BLaER1 (cell line): ENCODE results near the gene USH1C.

Experiments used
- H3K27ac ChIP-seq: shearing (Covaris generic); formaldehyde crosslinking; 2 replicates; pipeline ENCODE4 v1.8.1; 2022
- H3K27me3 ChIP-seq: shearing (Covaris generic); formaldehyde crosslinking; 2 replicates; pipeline ENCODE4 v1.8.1; 2022
- H3K36me3 ChIP-seq: shearing (Covaris generic); formaldehyde crosslinking; 2 replicates; pipeline ENCODE4 v1.8.1; 2022
- H3K4me1 ChIP-seq: shearing (Covaris generic); formaldehyde crosslinking; 2 replicates; pipeline ENCODE4 v1.8.1; 2022
- H3K4me2 ChIP-seq: shearing (Covaris generic); formaldehyde crosslinking; 2 replicates; pipeline ENCODE4 v1.8.1; 2022
- H3K4me3 ChIP-seq: shearing (Covaris generic); formaldehyde crosslinking; 2 replicates; pipeline ENCODE4 v1.8.1; 2022
- H3K9ac ChIP-seq: shearing (Covaris generic); formaldehyde crosslinking; 2 replicates; pipeline ENCODE4 v1.8.1; 2022
- H3K9me3 ChIP-seq: shearing (Covaris generic); formaldehyde crosslinking; 2 replicates; pipeline ENCODE4 v1.8.1; 2022
- H4K20me1 ChIP-seq: shearing (Covaris generic); formaldehyde crosslinking; 2 replicates; pipeline ENCODE4 v1.8.1; 2022
- Cebpa-rat ChIP-seq: shearing (Covaris generic); IDR thresholded peaks from 2 replicates; pipeline ENCODE4 v1.8.1; 2022

Gene USH1C

DNA sequence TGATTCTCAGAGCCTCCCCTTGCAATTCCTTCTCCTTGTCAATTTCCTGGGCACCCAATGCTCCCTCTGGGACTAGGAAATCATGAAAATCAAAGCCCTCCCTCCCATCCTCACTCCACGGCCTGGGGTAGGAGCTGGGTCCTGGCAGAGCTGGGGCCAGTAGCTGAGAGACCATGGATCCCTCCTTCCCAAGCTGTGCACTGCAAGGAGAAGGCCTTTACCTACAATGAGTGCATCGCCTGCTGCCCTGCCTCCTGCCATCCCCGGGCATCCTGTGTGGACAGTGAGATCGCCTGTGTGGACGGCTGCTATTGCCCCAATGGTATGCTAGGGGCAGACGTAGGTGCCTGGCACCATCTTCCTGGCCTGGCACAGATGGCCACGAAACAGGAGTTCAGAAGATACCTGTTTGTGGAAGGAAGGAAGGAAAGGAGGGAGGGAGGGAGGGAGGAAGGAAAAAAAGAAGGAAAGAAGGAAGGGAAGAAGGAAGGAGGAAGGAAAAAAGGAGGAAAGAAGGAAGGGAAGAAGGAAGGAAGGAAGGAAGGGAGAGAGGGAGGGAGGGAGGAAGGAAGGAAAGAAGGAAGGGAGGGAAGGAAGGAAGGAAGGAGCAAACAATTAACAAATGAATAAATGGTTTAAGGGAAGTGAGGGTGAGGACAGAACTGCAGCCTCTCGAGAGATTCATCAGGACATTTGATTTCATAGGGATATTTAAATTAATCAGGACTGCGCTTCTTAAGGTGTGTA, 15.3 kb upstream of the USH1C start:
- TF ChIP-seq Cebpa-rat, result no peak
- Histone ChIP-seq H3K4me1 (peaks cover 6% of the 10 kb centered on the region), H3K4me3 (no peak overlapping the region), H3K27ac (no peak overlapping the region), H3K9ac (no peak overlapping the region), H3K4me2 (no peak overlapping the region), H3K27me3 (no peaks in the 10 kb centered on the region), H3K9me3 (no peaks in the 10 kb centered on the region), H3K36me3 (no peaks in the 10 kb centered on the region), H4K20me1 (no peaks in the 10 kb centered on the region)

DNA sequence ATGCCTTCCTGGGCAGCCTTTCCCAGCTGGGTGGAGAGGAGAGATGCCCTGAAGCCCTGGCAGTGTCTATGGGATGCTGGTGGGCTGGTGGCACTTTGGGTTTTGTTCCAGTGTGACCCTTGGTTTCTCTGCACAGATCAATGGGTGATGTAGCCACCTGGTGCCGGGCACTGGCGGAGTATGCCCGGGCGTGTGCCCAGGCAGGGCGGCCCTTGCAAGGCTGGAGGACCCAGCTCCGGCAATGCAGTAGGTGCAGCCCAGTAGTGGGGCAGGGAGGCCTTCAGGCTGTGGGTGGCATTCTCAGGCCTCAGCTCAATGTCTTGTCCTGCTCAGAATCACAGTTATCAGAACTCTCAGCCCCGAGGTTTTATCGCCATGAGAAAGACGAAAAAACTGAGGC, 14.7 kb upstream of the USH1C start:
- no peak for TF ChIP-seq Cebpa-rat
- Histone ChIP-seq H3K4me1 (peaks cover 6% of the 10 kb centered on the region), H3K4me3 (no peak overlapping the region), H3K9ac (no peak overlapping the region), H3K4me2 (no peak overlapping the region), H3K27ac (no peak overlapping the region), H3K27me3 (no peaks in the 10 kb centered on the region), H3K36me3 (no peaks in the 10 kb centered on the region), H4K20me1 (no peaks in the 10 kb centered on the region), H3K9me3 (no peaks in the 10 kb centered on the region)

DNA sequence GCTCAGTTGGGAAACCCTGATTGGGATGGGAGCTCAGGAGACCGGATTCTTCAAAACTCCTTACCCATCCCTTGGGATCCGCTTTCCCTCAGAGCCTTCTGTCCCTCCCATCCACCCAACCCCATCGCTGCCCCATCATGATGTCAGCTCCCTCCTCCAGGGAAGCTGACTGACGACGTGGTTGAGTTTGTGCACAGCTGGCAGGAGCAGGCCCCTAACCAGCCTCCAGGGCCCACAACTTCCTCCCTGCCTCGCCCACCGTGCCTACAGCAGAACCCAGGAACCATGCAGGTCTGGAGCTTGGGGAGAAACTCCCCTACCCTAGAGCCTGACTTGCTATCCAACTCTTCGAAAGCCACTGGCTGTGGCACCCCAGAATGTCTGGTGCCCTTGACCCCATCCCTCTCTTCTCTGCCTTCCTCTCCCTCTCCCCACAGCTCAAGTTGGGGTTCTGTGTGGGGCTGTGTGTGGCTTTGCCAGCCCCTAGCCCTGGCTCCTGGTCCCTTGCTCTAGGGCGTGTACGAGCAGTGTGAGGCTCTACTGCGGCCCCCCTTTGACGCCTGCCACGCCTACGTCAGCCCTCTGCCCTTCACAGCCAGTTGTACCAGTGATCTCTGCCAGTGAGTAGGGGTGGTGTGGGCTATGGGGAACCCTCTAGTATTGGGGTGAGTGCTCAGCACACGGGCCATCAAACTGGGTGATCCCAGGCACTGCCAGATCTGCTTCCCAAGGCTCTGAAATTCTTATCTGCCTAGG, 14.0 kb upstream of the USH1C start:
- H4K20me1 ChIP-seq, result no peaks in the 10 kb centered on the region
- no peak overlapping the region for H3K4me3 ChIP-seq
- no peaks in the 10 kb centered on the region for H3K9me3 ChIP-seq
- H3K4me2 ChIP-seq, result peak overlapping the region; percentile 22; the same call in 1 of the 2 replicates
- H3K4me1 ChIP-seq, result peaks cover 6% of the 10 kb centered on the region
- no peaks in the 10 kb centered on the region for H3K27me3 ChIP-seq
- TF ChIP-seq Cebpa-rat, result no peak
- H3K36me3 ChIP-seq, result no peaks in the 10 kb centered on the region
- no peak overlapping the region for H3K9ac ChIP-seq
- no peak overlapping the region for H3K27ac ChIP-seq

DNA sequence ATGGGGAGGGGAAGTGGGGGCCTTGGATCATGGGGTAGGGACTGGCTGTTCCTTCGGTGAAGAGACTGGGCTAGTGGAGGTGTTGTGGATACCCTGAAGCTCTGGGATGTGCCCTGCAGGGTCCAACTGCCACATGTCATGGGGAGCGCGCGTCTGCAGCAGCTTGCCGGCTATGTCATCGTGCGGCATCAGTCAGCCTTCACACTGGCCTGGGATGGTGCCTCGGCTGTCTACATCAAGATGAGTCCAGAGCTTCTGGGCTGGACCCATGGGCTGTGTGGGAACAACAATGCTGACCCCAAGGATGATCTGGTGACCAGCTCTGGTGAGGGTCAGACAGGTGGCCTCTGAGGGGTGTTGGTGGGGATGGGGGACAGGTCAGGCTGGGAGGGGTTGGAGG, 12.8 kb upstream of the USH1C start:
- no peak for TF ChIP-seq Cebpa-rat
- Histone ChIP-seq H3K4me2 (no peak overlapping the region), H3K36me3 (no peaks in the 10 kb centered on the region), H3K4me1 (peaks cover 6% of the 10 kb centered on the region), H3K9me3 (no peaks in the 10 kb centered on the region), H4K20me1 (no peaks in the 10 kb centered on the region), H3K9ac (no peak overlapping the region), H3K27ac (no peak overlapping the region), H3K27me3 (no peaks in the 10 kb centered on the region), H3K4me3 (no peak overlapping the region)

DNA sequence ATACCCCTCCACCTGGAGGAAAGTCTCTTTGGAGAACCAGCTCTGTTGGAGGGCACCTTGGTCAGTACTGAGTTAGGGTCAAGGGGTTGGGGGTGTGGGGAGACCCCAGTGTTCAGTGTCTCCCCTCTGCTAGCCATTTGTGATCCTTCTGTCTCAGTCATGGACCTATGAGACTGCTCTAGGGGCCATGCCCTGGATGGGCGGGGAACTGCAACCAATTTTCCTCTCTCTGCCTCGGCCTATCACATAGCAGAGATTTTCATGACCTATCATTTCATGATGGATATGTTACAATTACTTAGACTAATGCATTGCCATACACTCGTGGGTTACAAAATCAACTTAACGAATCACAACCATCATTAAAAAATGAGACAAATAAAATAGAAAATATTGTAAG, 10.3 kb upstream of the USH1C start:
- Histone ChIP-seq H3K27me3 (no peaks in the 10 kb centered on the region), H3K4me1 (peaks cover 19% of the 10 kb centered on the region), H3K9me3 (no peaks in the 10 kb centered on the region), H3K4me3 (no peak overlapping the region), H4K20me1 (no peaks in the 10 kb centered on the region), H3K4me2 (no peak overlapping the region), H3K9ac (no peak overlapping the region), H3K27ac (no peak overlapping the region), H3K36me3 (no peaks in the 10 kb centered on the region)
- TF ChIP-seq Cebpa-rat, result no peak

DNA sequence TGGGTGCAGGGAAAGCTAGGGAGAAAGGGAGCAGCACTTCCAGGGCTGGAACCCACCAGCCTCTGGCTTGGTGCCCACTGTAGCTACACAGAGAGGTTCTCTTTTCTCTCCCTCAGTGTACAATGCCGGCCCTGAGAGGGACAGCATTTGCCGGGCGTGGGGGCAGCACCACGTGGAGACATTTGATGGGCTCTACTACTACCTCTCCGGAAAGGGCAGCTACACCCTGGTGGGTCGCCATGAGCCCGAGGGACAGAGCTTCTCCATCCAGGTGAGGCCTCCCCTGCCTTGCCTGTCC, 9.0 kb upstream of the USH1C start:
- Histone ChIP-seq H3K27me3 (no peaks in the 10 kb centered on the region), H3K4me1 (peaks cover 18% of the 10 kb centered on the region)

DNA sequence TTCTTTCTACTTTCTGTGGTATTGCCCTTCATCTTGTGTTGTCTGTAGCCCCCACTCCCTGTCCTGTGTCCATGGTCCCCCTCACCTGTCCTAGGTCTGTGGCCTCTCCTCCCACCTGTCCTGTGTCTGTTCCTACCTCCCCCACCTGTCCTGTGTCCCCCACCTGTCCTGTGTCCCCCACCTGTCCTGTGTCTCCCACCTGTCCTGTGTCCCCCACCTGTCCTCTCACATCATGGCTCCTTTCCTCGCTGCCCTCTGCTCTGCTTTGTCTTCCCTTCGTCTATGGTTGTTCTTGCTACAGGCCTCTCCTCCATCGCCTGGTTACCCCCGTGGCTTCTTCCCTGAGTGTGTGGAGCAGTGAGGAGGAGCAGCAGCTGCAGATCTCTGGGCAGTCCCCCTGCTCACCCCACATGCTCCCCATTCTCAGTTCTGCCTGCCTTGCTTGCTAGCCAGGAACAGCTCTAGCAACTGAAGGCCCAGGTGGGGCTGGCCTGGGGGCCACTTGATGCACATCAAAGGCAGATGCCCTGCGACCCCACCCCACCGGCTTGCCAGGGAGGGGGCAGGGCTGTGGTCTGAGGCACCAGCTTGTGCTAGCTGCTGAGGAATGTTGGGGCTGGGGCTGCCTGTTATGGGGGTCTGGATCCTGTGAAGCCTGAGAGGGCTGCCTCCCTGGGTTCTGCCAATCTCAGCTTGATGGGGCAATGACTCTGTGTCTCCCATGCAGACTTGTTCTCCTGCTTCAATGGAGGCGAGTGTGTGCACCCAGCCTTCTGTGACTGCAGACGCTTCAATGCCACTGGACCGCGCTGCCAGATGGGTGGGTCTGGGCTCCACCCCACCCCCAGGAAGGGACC, 8.4 kb upstream of the USH1C start:
- Histone ChIP-seq H3K4me3 (no peak overlapping the region), H3K9me3 (no peaks in the 10 kb centered on the region), H3K9ac (no peak overlapping the region), H3K27me3 (no peaks in the 10 kb centered on the region), H4K20me1 (no peaks in the 10 kb centered on the region), H3K4me2 (no peak overlapping the region), H3K4me1 (peaks cover 15% of the 10 kb centered on the region), H3K36me3 (no peaks in the 10 kb centered on the region), H3K27ac (no peak overlapping the region)
- TF ChIP-seq Cebpa-rat, result no peak

More for the DNA sequence above, 9.0 kb upstream of the USH1C start:
- H3K27ac ChIP-seq, result no peak overlapping the region
- no peak for TF ChIP-seq Cebpa-rat
- no peaks in the 10 kb centered on the region for H3K9me3 ChIP-seq
- no peak overlapping the region for H3K9ac ChIP-seq
- no peak overlapping the region for H3K4me3 ChIP-seq
- H3K4me2 ChIP-seq, result no peak overlapping the region
- H4K20me1 ChIP-seq, result no peaks in the 10 kb centered on the region
- H3K36me3 ChIP-seq, result no peaks in the 10 kb centered on the region

DNA sequence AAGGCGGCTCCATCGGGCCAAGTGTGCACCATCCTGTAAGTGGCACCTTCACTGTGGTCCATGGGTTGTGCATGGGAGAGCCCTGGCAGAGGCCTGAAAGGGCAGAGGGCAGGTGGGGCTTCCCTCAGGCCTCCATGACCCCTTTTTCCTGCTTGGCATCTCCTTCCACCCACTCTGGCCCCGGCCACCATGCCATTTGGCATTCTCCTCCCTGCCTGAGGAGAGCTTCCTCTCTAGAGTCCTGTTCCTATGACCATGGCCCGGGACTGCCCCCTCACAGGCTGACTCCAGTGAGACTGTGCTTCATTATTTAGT, 7.8 kb upstream of the USH1C start:
- no peak overlapping the region for H3K27ac ChIP-seq

DNA sequence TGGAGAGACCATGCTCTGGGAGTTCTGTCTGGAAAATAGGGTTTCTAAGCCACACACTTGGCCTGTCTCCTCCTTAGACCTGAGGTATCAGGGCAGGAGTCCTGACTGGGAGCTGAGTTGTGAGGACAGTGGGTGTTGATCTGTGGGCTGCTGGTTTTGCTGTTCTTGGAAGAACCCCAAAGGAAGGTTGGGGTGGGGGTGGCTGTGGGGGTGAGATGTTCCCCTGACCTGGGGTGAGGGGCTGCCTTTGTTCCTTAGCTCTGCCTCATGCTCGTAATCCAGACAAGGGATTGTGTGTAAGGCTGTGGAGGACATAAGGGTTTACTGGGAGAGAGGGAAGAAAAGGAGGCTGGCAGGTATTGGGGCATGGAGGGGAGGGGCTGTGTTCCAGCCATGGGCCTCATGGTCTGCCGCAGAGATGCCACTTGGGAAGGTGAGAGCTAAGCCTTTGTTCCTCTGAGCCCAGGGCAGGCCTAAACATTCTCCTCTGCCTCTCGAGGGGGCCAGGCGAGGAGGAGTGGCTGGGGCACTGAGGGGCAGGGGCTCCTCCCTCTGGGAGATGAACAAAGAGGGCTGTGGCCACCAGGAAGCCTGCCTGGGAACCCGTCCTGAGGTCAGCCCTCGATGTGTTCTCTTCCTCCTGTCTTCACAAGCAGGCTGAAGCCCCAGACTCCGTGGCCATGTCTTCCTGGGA, 7.3 kb upstream of the USH1C start:
- Histone ChIP-seq H3K27me3 (no peaks in the 10 kb centered on the region), H3K4me2 (no peak overlapping the region), H4K20me1 (no peaks in the 10 kb centered on the region), H3K4me3 (no peak overlapping the region), H3K4me1 (peaks cover 15% of the 10 kb centered on the region), H3K27ac (no peak overlapping the region), H3K9me3 (no peaks in the 10 kb centered on the region), H3K9ac (no peak overlapping the region), H3K36me3 (no peaks in the 10 kb centered on the region)
- no peak for TF ChIP-seq Cebpa-rat

More for the DNA sequence above, 7.8 kb upstream of the USH1C start:
- Histone ChIP-seq H3K4me3 (no peak overlapping the region), H3K4me2 (no peak overlapping the region), H3K36me3 (no peaks in the 10 kb centered on the region), H3K27me3 (no peaks in the 10 kb centered on the region), H3K4me1 (peaks cover 15% of the 10 kb centered on the region), H4K20me1 (no peaks in the 10 kb centered on the region), H3K9me3 (no peaks in the 10 kb centered on the region), H3K9ac (no peak overlapping the region)
- TF ChIP-seq Cebpa-rat, result no peak
